Upper lobe of left lung (tissue), 6 donors: ENCODE measurements around the gene LONP2. TPM values are rescaled to one million over a fixed set of nuclear protein-coding genes. Genes with fewer than 3 reads are reported as not detected.

Experiments used
- ATAC-seq, 2 donors: fragments of 200-7000 bp; cut with Tn5 transposase; one replicate each; pipeline ENCODE4 v1.9.1; 2022; ENCODE audit warnings: mild to moderate bottlenecking in 2 of 2, moderate library complexity in 2 of 2; ENCODE audit not compliant: low FRiP score in 2 of 2
- DNase-seq, 2 donors: peaks; one replicate each; pipeline ENCODE4 v3.0.0-alpha.2; 2019 to 2020
- H3K27ac ChIP-seq, 4 donors: fragments of 200-600 bp; sonication (generic); one replicate each; pipeline ENCODE4 v1.5.1; 2016 to 2019
- H3K27me3 ChIP-seq, 4 donors: fragments of 200-600 bp; sonication (generic); one replicate each; pipeline ENCODE4 v1.5.1; 2017 to 2019
- H3K36me3 ChIP-seq, 4 donors: fragments of 200-600 bp; sonication (generic); one replicate each; pipeline ENCODE4 v1.5.1; 2016 to 2019
- H3K4me1 ChIP-seq, 4 donors: fragments of 200-600 bp; sonication (generic); one replicate each; pipeline ENCODE4 v1.5.1; 2018 to 2019
- H3K4me3 ChIP-seq, 4 donors: fragments of 200-600 bp; sonication (generic); one replicate each; pipeline ENCODE4 v1.5.1; 2017 to 2019; ENCODE audit warnings: mild to moderate bottlenecking in 2 of 4, moderate library complexity in 1 of 4
- H3K9me3 ChIP-seq, 4 donors: fragments of 200-600 bp; sonication (generic); one replicate each; pipeline ENCODE4 v1.5.1; 2018 to 2019
- CTCF ChIP-seq, 6 experiments: fragments of 450-650 bp in 4 of 6; fragments of 200-600 bp in 2 of 6; sonication (generic) in 2 of 6; IDR thresholded peaks; one replicate each; pipeline ENCODE4 v1.5.1; 2016 to 2019; ENCODE audit warnings: antibody characterized with exemption in 6 of 6
- EP300 ChIP-seq, 4 donors: sonication (generic); formaldehyde crosslinking; IDR thresholded peaks; one replicate each; pipeline ENCODE4 v1.5.1; 2017; ENCODE audit warnings: antibody characterized with exemption in 4 of 4, control low read depth in 2 of 4
- POLR2A ChIP-seq, 4 donors: fragments of 450-650 bp; IDR thresholded peaks; one replicate each; pipeline ENCODE4 v1.5.1; 2016 to 2017; ENCODE audit warnings: antibody characterized with exemption in 4 of 4, mild to moderate bottlenecking in 2 of 4
- POLR2AphosphoS5 ChIP-seq, 2 donors: sonication (generic); formaldehyde crosslinking; IDR thresholded peaks; one replicate each; pipeline ENCODE4 v1.5.1; 2017; ENCODE audit warnings: antibody characterized with exemption in 2 of 2
- WGBS, 2 donors: methylation state at CpG; one replicate each; pipeline ENCODE4 v1.1.5; 2017 to 2018; 5-methylcytosine and 5-hydroxymethylcytosine counted together
- total RNA-seq, 6 donors: library from RNA; depleted of rRNA in 4 of 6; stranded (reverse); fragments of >200 nt in 4 of 6; gene quantifications; one replicate each; pipeline versions ENCODE4 v1.1.0 to v1.2.1, GENCODE V29; 2016 to 2021
- donor health status: DM: no; HTN: no; CAD: no; lungs with moderate emphysema.
- donor health status: DM: no; HTN: yes; CAD: no; lungs with severe emphysema.

The LONP2 gene
- total RNA-seq, 6 donors from 2014 or later: 47.9 to 104 (median 57.8) TPM

DNA sequence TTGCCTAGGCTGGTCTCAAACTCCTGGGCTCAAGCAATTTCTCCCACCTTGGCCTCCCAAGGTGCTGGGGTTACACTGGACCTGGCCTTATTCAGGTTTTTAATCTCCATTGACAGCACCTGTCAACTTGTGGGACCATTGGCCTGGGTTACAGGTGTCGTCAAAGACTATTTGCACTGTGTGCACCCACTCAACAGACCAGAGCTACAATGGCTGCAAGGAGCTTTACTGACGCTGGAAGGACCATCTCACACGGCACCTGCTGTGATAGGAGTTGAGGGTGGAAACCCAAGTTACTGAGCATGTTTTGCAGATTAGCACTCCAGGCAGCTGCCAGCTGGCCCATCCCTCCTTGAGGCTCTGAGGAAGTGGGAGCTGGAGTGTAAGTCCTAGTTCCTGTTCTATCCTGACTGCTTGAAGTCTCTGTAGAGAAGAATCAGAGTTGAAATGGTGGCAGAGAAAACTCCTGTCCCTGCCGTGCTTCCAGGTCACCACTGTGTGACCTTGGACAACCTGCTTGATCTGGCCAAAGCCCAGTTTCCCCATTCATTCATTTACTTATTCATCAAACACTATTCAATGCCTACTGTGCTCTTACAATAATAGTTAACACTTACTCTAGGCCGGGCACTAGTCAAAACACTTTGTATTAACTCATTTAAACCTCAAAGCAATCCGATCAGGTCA, 42.4 kb upstream of the LONP2 start:
- H3K4me1 ChIP-seq: no peaks in the 10 kb centered on the region
- DNase-seq (no peak), ATAC-seq (no peak)
- H3K36me3 ChIP-seq: no peaks in the 10 kb centered on the region
- WGBS, 2 donors: 70 to 78% methylated on average over 6 of the region's 6 CpGs
- no peaks in the 10 kb centered on the region for H3K27me3 ChIP-seq
- TF ChIP-seq POLR2AphosphoS5 (IDR thresholded peaks at IDR 0.05): no peak
- TF ChIP-seq POLR2A (IDR thresholded peaks at IDR 0.05): no peak
- TF ChIP-seq CTCF (IDR thresholded peaks at IDR 0.05): no peak
- no peak for TF ChIP-seq EP300 (IDR thresholded peaks at IDR 0.05)
- no peak overlapping the region for H3K4me3 ChIP-seq
- no peak overlapping the region for H3K27ac ChIP-seq
- no peaks in the 10 kb centered on the region for H3K9me3 ChIP-seq

DNA sequence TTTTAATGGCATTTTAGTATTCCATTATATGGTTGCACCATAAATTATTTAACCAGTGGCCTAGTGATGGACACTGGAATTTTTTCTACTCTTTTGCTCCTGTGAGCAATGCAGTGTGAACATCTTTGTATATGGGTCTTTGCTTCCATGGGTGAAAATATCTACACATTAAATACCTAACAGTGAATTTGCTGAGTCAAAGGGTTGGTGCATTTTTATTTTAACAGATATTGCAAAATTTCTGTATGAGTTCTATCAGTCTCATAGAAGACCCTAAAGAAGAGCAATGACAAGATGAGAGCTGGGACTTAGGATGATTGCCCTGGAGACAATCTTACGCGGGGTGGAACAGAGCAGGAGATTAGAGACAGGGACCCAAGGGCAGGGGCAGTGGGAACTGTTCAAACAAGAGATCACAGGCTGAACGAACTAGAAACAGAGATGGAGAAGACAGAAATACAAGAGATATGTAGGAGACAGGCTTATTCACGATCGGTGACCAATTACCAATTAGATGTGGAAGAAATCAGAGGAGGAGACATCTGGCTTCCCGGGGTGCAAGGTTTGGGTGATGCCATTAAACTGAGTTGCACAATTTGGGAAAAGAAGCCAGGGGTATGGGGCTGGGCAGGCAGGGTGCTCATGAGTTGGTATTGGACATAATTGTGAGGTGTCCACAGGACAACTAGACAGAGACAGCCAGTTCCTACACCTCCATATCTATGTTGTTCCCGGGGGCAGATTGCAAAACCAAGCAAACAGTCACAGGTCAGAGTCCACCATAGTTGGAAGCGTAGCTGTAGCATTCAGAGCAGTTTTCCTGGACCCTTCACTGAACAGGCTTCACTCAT, 39.9 kb upstream of the LONP2 start:
- Histone ChIP-seq H3K27ac (no peak overlapping the region), H3K27me3 (no peaks in the 10 kb centered on the region), H3K36me3 (no peaks in the 10 kb centered on the region), H3K4me1 (no peaks in the 10 kb centered on the region), H3K9me3 (no peaks in the 10 kb centered on the region), H3K4me3 (no peak overlapping the region)
- ATAC-seq: no peak
- DNase-seq: no peak
- WGBS, 2 donors: 81 to 91% methylated on average over 8 of the region's 8 CpGs
- TF ChIP-seq EP300 (IDR thresholded peaks at IDR 0.05) (no peak), POLR2A (IDR thresholded peaks at IDR 0.05) (no peak), CTCF (IDR thresholded peaks at IDR 0.05) (no peak), POLR2AphosphoS5 (IDR thresholded peaks at IDR 0.05) (no peak)

- no peak for ATAC-seq
- TF ChIP-seq POLR2A (IDR thresholded peaks at IDR 0.05): no peak
- TF ChIP-seq EP300 (IDR thresholded peaks at IDR 0.05): no peak
- TF ChIP-seq POLR2AphosphoS5 (IDR thresholded peaks at IDR 0.05): no peak
- no peak for TF ChIP-seq CTCF (IDR thresholded peaks at IDR 0.05)
- Histone ChIP-seq H3K27me3 (no peaks in the 10 kb centered on the region), H3K9me3 (no peaks in the 10 kb centered on the region), H3K4me1 (no peaks in the 10 kb centered on the region), H3K36me3 (no peaks in the 10 kb centered on the region), H3K27ac (no peak overlapping the region), H3K4me3 (no peak overlapping the region)
- WGBS, 2 donors: 87 to 88% methylated on average over 6 of the region's 6 CpGs
- no peak for DNase-seq
Measured at GRCh38 chr16:48204825-48205151, 39.3 kb upstream of the LONP2 start.

GRCh38 chr16:48206594-48207242, 37.4 kb upstream of the LONP2 start:
- no peak for ATAC-seq
- H3K36me3 ChIP-seq: no peaks in the 10 kb centered on the region
- no peak overlapping the region for H3K27ac ChIP-seq
- no peaks in the 10 kb centered on the region for H3K27me3 ChIP-seq
- WGBS, 2 donors: 72 to 74% methylated on average over 8 of the region's 8 CpGs
- H3K9me3 ChIP-seq: no peaks in the 10 kb centered on the region
- H3K4me3 ChIP-seq: no peak overlapping the region
- DNase-seq: no peak
- no peaks in the 10 kb centered on the region for H3K4me1 ChIP-seq
- TF ChIP-seq POLR2A (IDR thresholded peaks at IDR 0.05): no peak

DNA sequence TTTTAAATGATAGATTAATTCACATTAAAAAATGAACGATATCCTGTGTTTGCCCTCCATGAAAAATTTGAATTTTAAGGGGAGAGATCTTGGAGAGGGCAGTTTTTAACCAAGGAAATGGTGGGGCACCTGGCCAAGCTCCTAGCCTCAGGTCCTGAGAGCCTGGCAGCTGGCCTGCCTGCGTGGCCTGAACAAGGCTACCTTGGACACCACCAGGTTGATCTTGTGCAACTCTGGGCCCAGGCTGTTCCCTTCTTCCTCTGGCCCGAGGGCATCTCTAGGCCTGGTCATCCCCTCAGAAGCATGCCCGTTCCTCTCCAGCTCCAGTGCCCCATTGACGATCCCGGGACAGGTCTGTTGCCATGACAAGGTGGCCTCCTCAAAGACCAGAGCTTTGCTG, 33.4 kb upstream of the LONP2 start:
- no peak overlapping the region for H3K27ac ChIP-seq
- no peak for ATAC-seq

More for the DNA sequence above, 33.4 kb upstream of the LONP2 start:
- Histone ChIP-seq H3K4me1 (no peaks in the 10 kb centered on the region), H3K9me3 (no peaks in the 10 kb centered on the region), H3K4me3 (no peak overlapping the region), H3K36me3 (no peaks in the 10 kb centered on the region), H3K27me3 (no peaks in the 10 kb centered on the region)
- DNase-seq: no peak
- WGBS, 2 donors: 84 to 96% methylated on average over 6 of the region's 6 CpGs
- TF ChIP-seq POLR2A (IDR thresholded peaks at IDR 0.05) (no peak), CTCF (IDR thresholded peaks at IDR 0.05) (no peak), EP300 (IDR thresholded peaks at IDR 0.05) (no peak), POLR2AphosphoS5 (IDR thresholded peaks at IDR 0.05) (no peak)
